BJ (cell line): ENCODE results near the gene GALR2. TPM values are rescaled to one million over a fixed set of nuclear protein-coding genes. Genes with fewer than 3 reads are reported as not detected.
"Not testable (repeated sequence)": the region's sequence is repeated elsewhere in the genome, so short reads cannot be mapped to it uniquely, and the experiment has no call there.

Source experiments
- CTCF ChIA-PET: fragments of 350-600 bp; formaldehyde crosslinking; extraction: SDS; loops from one replicate; lab custom pipeline; 2021; ENCODE audit warnings: antibody characterized with exemption, inconsistent platforms; lab: Yijun Ruan, JAX
- POLR2A ChIA-PET: fragments of 300-600 bp; sonication (Branson Sonifier 250); formaldehyde crosslinking; extraction: SDS; loops from one replicate; lab custom pipeline; 2021; ENCODE audit warnings: antibody characterized with exemption; lab: Charles Lee
- DNase-seq: peaks from one replicate; pipeline ENCODE4 v3.0.0-alpha.2; 2011; ENCODE audit warnings: low read depth
- H3K27me3 ChIP-seq: 2 replicates; pipeline ENCODE4 v1.6.0; 2011; ENCODE audit warnings: low read length; ENCODE audit not compliant: control insufficient read depth, insufficient read depth
- H3K36me3 ChIP-seq: 2 replicates; pipeline ENCODE4 v1.5.1; 2011; ENCODE audit warnings: low read length; ENCODE audit not compliant: control insufficient read depth, insufficient read depth
- H3K4me3 ChIP-seq: 2 replicates; pipeline ENCODE4 v1.5.1; 2011; ENCODE audit warnings: low read depth, mild to moderate bottlenecking, control low read depth, low read length
- polyA plus RNA-seq: library from polyadenylated mRNA; depleted of rRNA; stranded (reverse); fragments of >200 nt; gene quantifications from 2 replicates; pipeline ENCODE4 v1.2.3, GENCODE V29; 2011
- TF ChIP-seq, protein P1 (sequence below): IDR thresholded peaks from 2 replicates; pipeline ENCODE4 v1.5.1; 2011; ENCODE audit warnings: low read depth, mild to moderate bottlenecking, control low read depth, inconsistent platforms, low read length, moderate library complexity; ENCODE audit not compliant: insufficient read depth

Gene GALR2
- polyA plus RNA-seq, 1 experiment = not detected

- ChIA-PET POLR2A (no interaction called here), CTCF (interaction anchor here (0.6 to 1.6 kb wide), 2 partner anchors 10 to 64 kb away, joined by 3 to 4 read pairs; no protein-coding TSS in a partner anchor)
- peaks cover 28% of the 10 kb centered on the region for H3K36me3 ChIP-seq
- no peak for DNase-seq
- H3K27me3 ChIP-seq = no peaks in the 10 kb centered on the region
- no peak overlapping the region for H3K4me3 ChIP-seq
- TF ChIP-seq, protein P1, sequence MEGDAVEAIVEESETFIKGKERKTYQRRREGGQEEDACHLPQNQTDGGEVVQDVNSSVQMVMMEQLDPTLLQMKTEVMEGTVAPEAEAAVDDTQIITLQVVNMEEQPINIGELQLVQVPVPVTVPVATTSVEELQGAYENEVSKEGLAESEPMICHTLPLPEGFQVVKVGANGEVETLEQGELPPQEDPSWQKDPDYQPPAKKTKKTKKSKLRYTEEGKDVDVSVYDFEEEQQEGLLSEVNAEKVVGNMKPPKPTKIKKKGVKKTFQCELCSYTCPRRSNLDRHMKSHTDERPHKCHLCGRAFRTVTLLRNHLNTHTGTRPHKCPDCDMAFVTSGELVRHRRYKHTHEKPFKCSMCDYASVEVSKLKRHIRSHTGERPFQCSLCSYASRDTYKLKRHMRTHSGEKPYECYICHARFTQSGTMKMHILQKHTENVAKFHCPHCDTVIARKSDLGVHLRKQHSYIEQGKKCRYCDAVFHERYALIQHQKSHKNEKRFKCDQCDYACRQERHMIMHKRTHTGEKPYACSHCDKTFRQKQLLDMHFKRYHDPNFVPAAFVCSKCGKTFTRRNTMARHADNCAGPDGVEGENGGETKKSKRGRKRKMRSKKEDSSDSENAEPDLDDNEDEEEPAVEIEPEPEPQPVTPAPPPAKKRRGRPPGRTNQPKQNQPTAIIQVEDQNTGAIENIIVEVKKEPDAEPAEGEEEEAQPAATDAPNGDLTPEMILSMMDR = no peak
Observed at GRCh38 chr17:76056882-76057281, 17.7 kb upstream of the GALR2 start.

- peaks cover 27% of the 10 kb centered on the region for H3K36me3 ChIP-seq
- ChIA-PET POLR2A (interaction anchor here (0.6 kb wide), 1 partner anchor 183 kb away, joined by 4 read pairs; no protein-coding TSS in a partner anchor), CTCF (interaction anchor here (1.6 kb wide), 1 partner anchor 11 kb away, joined by 4 read pairs; no protein-coding TSS in a partner anchor)
- H3K27me3 ChIP-seq, H3K4me3 ChIP-seq, DNase-seq: not testable (repeated sequence)
Observed at GRCh38 chr17:76058264-76058663, 16.3 kb upstream of the GALR2 start.

GRCh38 chr17:76063875-76064546, 10.6 kb upstream of the GALR2 start:
- Histone ChIP-seq H3K36me3 (peaks cover 23% of the 10 kb centered on the region), H3K27me3 (no peaks in the 10 kb centered on the region), H3K4me3 (no peak overlapping the region)
- no peak for DNase-seq
- CTCF ChIA-PET = interaction anchor here (1.3 kb wide), 1 partner anchor 21 kb away, joined by 3 read pairs; no protein-coding TSS in a partner anchor
- TF ChIP-seq, protein P1 = no peak
- POLR2A ChIA-PET = no interaction called here

GRCh38 chr17:76065775-76066174, 8.8 kb upstream of the GALR2 start:
- no peak overlapping the region for H3K4me3 ChIP-seq
- TF ChIP-seq, protein P1 = no peak
- ChIA-PET POLR2A (no interaction called here), CTCF (interaction anchor here (1.1 to 1.2 kb wide), 2 partner anchors 15 to 51 kb away, joined by 3 to 4 read pairs; no protein-coding TSS in a partner anchor)
- DNase-seq = no peak
- peaks cover 21% of the 10 kb centered on the region for H3K36me3 ChIP-seq
- no peaks in the 10 kb centered on the region for H3K27me3 ChIP-seq

GRCh38 chr17:76071531-76072147, 2.9 kb upstream of the GALR2 start:
- ChIA-PET POLR2A (no interaction called here), CTCF (interaction anchor here (0.6 to 1.6 kb wide), 3 partner anchors 24 to 1053 kb away, joined by 3 read pairs; no protein-coding TSS in a partner anchor)
- Histone ChIP-seq H3K4me3 (peak overlapping the region; percentile 96), H3K36me3 (peaks cover 5% of the 10 kb centered on the region), H3K27me3 (peaks cover 28% of the 10 kb centered on the region)
- TF ChIP-seq, protein P1 = no peak
- DNase-seq = no peak
